Activated naive CD4-positive, alpha-beta T cell treated with anti-CD3 and anti-CD28 coated beads, Interleukin-2, amount 50 U/mL, for 72 hours (primary cell): ENCODE measurements around the gene SETMAR. TPM values are rescaled to one million over a fixed set of nuclear protein-coding genes. Genes with fewer than 3 reads are reported as not detected.

ENCODE experiments used
- ATAC-seq, 2 donors: fragments of 150-1000 bp; cut with Tn5 transposase; 2 replicates each; pipeline ENCODE4 v1.10.0; 2021; ENCODE audit warnings: mild to moderate bottlenecking in 2 of 2, moderate library complexity in 2 of 2
- DNase-seq, 2 donors: peaks; one replicate each; pipeline ENCODE4 v3.0.0; 2021 to 2022; ENCODE audit warnings: low spot score in 2 of 2
- H3K27ac Mint-ChIP-seq, 2 donors: one replicate each; pipeline ENCODE4 v1.8.0; 2022; ENCODE audit warnings: mild to moderate bottlenecking in 2 of 2, mixed read lengths in 2 of 2
- H3K36me3 Mint-ChIP-seq, 2 donors: one replicate each; pipeline ENCODE4 v1.8.0; 2022; ENCODE audit warnings: mixed read lengths in 2 of 2
- H3K9me3 Mint-ChIP-seq, 2 donors: one replicate each; pipeline ENCODE4 v1.8.0; 2022; ENCODE audit warnings: mixed read lengths in 2 of 2
- total RNA-seq, 2 donors: library from RNA; stranded (reverse); gene quantifications; one replicate each; pipeline ENCODE4 v1.2.3, GENCODE V29; 2022

Gene SETMAR
- total RNA-seq, 2 donors from 2014 or later, result 11.8 to 12.1 TPM

- H3K27ac Mint-ChIP-seq, result no peak overlapping the region
Observed at GRCh38 chr3:4335840-4336562, 32.8 kb downstream of the SETMAR start.

GRCh38 chr3:4336850-4337546 lies 33.8 kb downstream of the SETMAR start:
- DNase-seq (no peak), ATAC-seq (no peak)
- Mint-ChIP-seq H3K9me3 (no peaks in the 10 kb centered on the region), H3K27ac (peak overlapping the region in 1 of 2 donors; percentile 13), H3K36me3 (no peaks in the 10 kb centered on the region)

More at GRCh38 chr3:4335840-4336562, 32.8 kb downstream of the SETMAR start:
- ATAC-seq (no peak), DNase-seq (no peak)
- no peaks in the 10 kb centered on the region for H3K9me3 Mint-ChIP-seq
- no peaks in the 10 kb centered on the region for H3K36me3 Mint-ChIP-seq

GRCh38 chr3:4338751-4339150 lies 35.6 kb downstream of the SETMAR start:
- DNase-seq (no peak), ATAC-seq (no peak)
- Mint-ChIP-seq H3K9me3 (no peaks in the 10 kb centered on the region), H3K27ac (no peak overlapping the region), H3K36me3 (no peaks in the 10 kb centered on the region)

- ATAC-seq (no peak), DNase-seq (no peak)
- no peaks in the 10 kb centered on the region for H3K9me3 Mint-ChIP-seq
- H3K27ac Mint-ChIP-seq, result no peak overlapping the region
- no peaks in the 10 kb centered on the region for H3K36me3 Mint-ChIP-seq
Observed at GRCh38 chr3:4340077-4340410, 36.9 kb downstream of the SETMAR start.

GRCh38 chr3:4340411-4341335 lies 37.5 kb downstream of the SETMAR start:
- H3K36me3 Mint-ChIP-seq, result no peaks in the 10 kb centered on the region
- DNase-seq, result no peak
- ATAC-seq, result no peak
- H3K27ac Mint-ChIP-seq, result no peak overlapping the region
- H3K9me3 Mint-ChIP-seq, result no peaks in the 10 kb centered on the region

- ATAC-seq, result no peak
- H3K27ac Mint-ChIP-seq, result no peak overlapping the region
- peaks cover 0 to 4% of the 10 kb centered on the region in 2 donors for H3K36me3 Mint-ChIP-seq
- no peak for DNase-seq
- no peaks in the 10 kb centered on the region for H3K9me3 Mint-ChIP-seq
Observed at GRCh38 chr3:4341336-4341675, 38.1 kb downstream of the SETMAR start.

GRCh38 chr3:4343258-4343657 lies 40.1 kb downstream of the SETMAR start:
- ATAC-seq (no peak), DNase-seq (no peak)
- no peaks in the 10 kb centered on the region for H3K9me3 Mint-ChIP-seq
- H3K36me3 Mint-ChIP-seq, result peaks cover 0 to 5% of the 10 kb centered on the region in 2 donors
- H3K27ac Mint-ChIP-seq, result no peak overlapping the region

GRCh38 chr3:4350789-4351163 lies 47.6 kb downstream of the SETMAR start:
- peak; percentile 67 to 69 for ATAC-seq
- H3K27ac Mint-ChIP-seq, result peak overlapping the region in 1 of 2 donors; percentile 88
- peaks cover 0 to 5% of the 10 kb centered on the region in 2 donors for H3K36me3 Mint-ChIP-seq
- DNase-seq, result peak in 1 of 2 donors; percentile 44
- H3K9me3 Mint-ChIP-seq, result no peaks in the 10 kb centered on the region

- ATAC-seq (peak; percentile 88), DNase-seq (peak in 1 of 2 donors; percentile 15)
- H3K9me3 Mint-ChIP-seq, result no peaks in the 10 kb centered on the region
- H3K27ac Mint-ChIP-seq, result peak overlapping the region; percentile 38 to 88
- H3K36me3 Mint-ChIP-seq, result peaks cover 0 to 2% of the 10 kb centered on the region in 2 donors
Observed at GRCh38 chr3:4351164-4351855, 48.1 kb downstream of the SETMAR start.

- Mint-ChIP-seq H3K27ac (peak overlapping the region in 1 of 2 donors; percentile 88), H3K36me3 (no peaks in the 10 kb centered on the region), H3K9me3 (no peaks in the 10 kb centered on the region)
- no peak for DNase-seq
- ATAC-seq, result no peak
Observed at GRCh38 chr3:4351872-4352271, 48.7 kb downstream of the SETMAR start.

GRCh38 chr3:4355401-4356219 lies 52.4 kb downstream of the SETMAR start:
- DNase-seq, result no peak
- no peak overlapping the region for H3K27ac Mint-ChIP-seq
- no peak for ATAC-seq
- no peaks in the 10 kb centered on the region for H3K9me3 Mint-ChIP-seq
- no peaks in the 10 kb centered on the region for H3K36me3 Mint-ChIP-seq

- Mint-ChIP-seq H3K27ac (no peak overlapping the region), H3K36me3 (no peaks in the 10 kb centered on the region), H3K9me3 (no peaks in the 10 kb centered on the region)
- DNase-seq (no peak), ATAC-seq (no peak)
Observed at GRCh38 chr3:4356220-4356540, 53.0 kb downstream of the SETMAR start.

- Mint-ChIP-seq H3K9me3 (no peaks in the 10 kb centered on the region), H3K36me3 (no peaks in the 10 kb centered on the region), H3K27ac (no peak overlapping the region)
- ATAC-seq, result no peak
- no peak for DNase-seq
Observed at GRCh38 chr3:4356546-4357410, 53.6 kb downstream of the SETMAR start.

- Mint-ChIP-seq H3K36me3 (no peaks in the 10 kb centered on the region), H3K27ac (no peak overlapping the region), H3K9me3 (no peaks in the 10 kb centered on the region)
- ATAC-seq (no peak), DNase-seq (no peak)
Observed at GRCh38 chr3:4358273-4358672, 55.1 kb downstream of the SETMAR start.

GRCh38 chr3:4359805-4360502 lies 56.8 kb downstream of the SETMAR start:
- Mint-ChIP-seq H3K9me3 (no peaks in the 10 kb centered on the region), H3K36me3 (no peaks in the 10 kb centered on the region), H3K27ac (no peak overlapping the region)
- no peak for ATAC-seq
- no peak for DNase-seq
